ENCODE data around the gene SPACA9.

GRCh38 chr9:132909311-132909710, 30.6 kb downstream of the SPACA9 start:
- TF ChIP-seq CTCF (IDR thresholded peaks at IDR 0.05; ENCODE audit: low read depth, low read length) (no peak), POLR2A (IDR thresholded peaks at IDR 0.05; ENCODE audit: extremely low read depth, insufficient read length) (no peak), MAX (IDR thresholded peaks at IDR 0.05; ENCODE audit: low read depth, low read length) (no peak), MYC (IDR thresholded peaks at IDR 0.05; ENCODE audit: low read depth, low read length) (no peak)
